Measurements from ENCODE around the gene LOX.
"Not testable (repeated sequence)": the region's sequence is repeated elsewhere in the genome, so short reads cannot be mapped to it uniquely, and the experiment has no call there.

- TF ChIP-seq POLR2AphosphoS5 (IDR thresholded peaks at IDR 0.05); EZH2 (IDR thresholded peaks at IDR 0.05; ENCODE audit: borderline replicate concordance, insufficient read depth, low read length, poor library complexity, severe bottlenecking); CTCF (IDR thresholded peaks at IDR 0.05; ENCODE audit: poor library complexity, severe bottlenecking); RAD21 (conservative IDR thresholded peaks at IDR 0.05); TAF1 (IDR thresholded peaks at IDR 0.05; ENCODE audit: low read depth); EP300 (conservative IDR thresholded peaks at IDR 0.05; ENCODE audit: poor library complexity, severe bottlenecking); SMC3 (conservative IDR thresholded peaks at IDR 0.05; ENCODE audit: poor library complexity); REST (IDR thresholded peaks at IDR 0.05; ENCODE audit: borderline replicate concordance): not testable (repeated sequence)
Observed at GRCh38 chr5:122094251-122094650, 16.2 kb upstream of the LOX start.

Measured in neural cell (in vitro differentiated cells).